T-helper 22 cell (primary cell): ENCODE results near the gene RASAL2.
"Not testable (repeated sequence)": the region's sequence is repeated elsewhere in the genome, so short reads cannot be mapped to it uniquely, and the experiment has no call there.

Experiments
- DNase-seq: peaks from one replicate; pipeline ENCODE4 v3.0.0-alpha.2; 2020; ENCODE audit warnings: low read depth

RASAL2 gene

DNA sequence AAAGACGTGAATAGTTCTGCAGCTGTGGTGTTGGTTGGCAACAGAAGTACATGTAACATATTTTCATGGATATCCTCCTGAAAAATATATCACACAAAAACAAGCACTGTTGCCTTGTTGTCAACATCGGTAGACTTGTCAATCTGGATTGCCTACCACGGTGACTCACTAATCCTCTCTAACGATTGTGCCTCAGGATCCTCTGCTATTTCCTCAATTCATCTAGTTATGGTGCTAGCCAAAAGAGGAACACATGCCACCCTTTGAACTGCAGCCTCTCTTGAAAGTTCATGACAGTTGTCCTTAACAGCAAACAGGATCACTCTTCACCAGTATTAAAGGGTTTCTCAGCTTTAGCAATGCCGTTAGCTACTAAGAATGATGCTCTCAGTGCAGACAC, 25.7 kb downstream of the RASAL2 start:
- DNase-seq, result no peak

DNA sequence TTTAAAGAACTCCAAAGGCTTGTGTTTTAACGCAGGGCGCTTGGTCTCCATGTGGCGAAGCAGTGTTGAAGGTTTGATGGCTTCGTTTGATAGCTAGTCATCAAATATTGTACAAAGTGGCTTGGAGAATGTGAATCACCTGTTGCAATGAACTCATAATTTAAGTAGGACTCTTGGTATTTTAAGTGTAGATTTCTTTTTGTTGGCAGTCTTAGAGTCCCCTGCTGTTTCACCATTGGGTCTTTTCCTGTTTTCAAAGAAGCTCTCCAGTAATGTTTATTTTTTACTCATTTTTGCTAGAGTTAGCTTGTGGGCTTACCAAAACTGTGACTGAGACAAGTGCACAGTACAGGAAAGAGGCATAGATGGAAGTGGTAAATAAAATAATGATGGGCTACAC, 26.2 kb downstream of the RASAL2 start:
- no peak for DNase-seq

DNA sequence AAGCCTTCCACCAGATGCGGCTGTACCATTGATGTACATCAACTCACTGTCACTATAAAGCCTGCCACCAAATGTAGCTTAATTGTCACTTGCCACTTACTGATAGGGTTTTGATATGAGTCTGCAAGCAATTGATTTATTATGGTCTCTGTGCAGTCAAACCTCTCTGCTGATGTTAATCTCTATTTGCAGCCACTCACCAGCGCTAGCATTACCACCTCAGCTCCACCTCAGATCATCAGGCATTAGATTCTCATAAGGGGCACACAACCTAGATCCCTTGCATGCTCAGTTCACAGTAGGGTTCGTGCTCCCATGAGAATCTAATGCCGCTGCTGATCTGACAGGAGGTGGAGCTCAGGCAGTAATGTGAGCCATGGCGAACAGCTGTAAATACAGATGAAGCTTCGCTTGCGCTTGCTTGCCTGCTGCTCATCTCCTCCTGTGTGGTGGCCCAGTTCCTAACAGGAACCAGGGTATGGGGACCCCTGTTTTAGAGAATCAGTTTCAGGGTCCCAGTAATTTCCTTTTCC, 26.7 kb downstream of the RASAL2 start:
- not testable (repeated sequence) for DNase-seq

DNA sequence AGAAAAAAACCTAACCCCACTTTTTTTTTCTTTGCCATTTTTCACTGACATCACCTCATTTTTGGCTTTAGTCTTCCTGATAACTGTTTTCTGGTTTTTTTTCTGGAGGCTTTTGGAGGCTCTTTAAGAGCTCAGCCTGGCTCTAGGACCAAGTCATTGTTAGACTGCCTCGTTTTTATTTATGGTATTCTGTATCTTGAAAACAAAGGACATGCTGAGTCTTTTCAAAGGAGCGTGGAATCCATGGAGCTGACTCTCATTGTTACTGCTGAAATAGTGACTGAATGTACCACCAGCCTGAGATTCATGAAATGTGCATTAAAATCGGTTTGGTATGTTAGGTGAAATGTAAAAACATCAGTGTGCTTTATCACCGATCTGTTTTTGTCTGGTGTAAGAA, 28.0 kb downstream of the RASAL2 start:
- DNase-seq, result no peak

DNA sequence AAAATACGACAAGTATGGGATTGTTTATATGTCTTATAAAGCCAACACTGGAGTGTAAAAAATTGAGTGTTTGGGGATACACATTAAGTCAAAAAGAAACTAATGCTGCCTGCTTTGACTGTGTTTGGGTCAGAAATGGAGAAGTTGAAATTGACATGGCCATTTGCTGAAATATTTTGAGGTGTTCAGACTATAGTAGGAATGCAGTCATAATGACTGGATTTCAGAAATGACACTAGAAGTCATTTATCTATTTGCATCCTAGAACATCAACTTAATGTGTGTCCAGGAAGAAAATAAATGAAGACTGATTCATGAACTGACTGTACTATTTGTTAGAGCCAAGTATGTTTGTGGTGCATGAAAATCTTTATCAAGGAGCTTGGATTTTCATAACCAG, 28.4 kb downstream of the RASAL2 start:
- DNase-seq, result no peak

DNA sequence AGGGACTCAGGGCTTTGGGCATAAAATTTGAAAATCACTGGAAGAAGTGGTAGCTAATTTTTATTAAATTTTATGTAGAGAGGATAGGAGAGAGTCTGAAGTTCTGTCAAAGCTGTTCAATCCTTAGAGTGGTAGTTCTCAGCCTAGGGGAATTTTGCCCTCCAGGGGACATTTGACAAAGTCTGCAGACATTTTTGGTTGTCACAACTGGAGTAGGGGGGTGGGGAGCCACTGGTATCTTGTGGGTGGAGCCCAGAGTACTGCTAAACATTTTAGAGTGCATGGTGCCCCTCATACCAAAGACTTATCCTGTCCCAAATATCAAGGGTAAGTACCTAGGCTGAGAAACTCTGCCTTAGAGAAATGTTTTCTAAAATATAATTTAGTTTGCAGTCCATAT, 30.2 kb downstream of the RASAL2 start:
- no peak for DNase-seq

DNA sequence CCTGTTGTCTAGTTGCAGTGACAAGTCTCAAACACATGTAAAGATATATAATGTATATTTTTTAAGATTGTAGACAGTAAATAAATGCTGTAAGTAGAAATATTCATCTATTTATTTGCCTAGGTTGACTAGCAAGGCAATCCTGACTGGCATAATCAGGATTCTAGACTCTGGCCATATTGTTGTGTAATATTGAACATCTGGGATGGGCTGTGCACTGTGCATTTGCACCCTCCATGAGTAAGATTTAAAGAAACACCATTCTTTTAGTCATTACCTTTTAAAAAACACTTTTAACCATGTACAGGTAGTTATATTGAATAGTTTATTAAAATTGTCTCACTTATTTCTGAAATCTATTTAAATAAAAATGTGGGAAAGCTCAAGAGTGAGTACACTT, 32.4 kb downstream of the RASAL2 start:
- DNase-seq, result no peak

DNA sequence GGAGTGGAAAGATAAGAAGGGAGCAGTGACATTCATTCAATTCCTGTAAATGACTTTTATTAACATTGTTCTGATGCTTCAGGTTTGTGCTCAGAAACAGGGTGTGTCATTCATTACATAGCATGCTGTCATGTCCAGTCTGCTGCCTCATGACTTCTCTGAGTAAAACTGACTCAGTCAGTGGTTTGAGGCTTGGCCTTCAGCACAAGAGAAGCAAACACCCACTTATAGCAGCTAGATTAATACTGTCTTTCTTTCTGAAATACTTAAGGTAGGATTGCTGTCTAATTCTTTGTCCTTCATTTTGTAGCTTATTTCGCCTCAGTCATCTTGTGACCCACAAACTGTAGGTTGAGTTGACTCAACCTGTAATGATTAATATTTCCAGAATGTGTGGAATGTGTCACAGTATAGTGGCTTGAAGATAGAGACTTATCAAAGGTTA, 32.9 kb downstream of the RASAL2 start:
- no peak for DNase-seq

DNA sequence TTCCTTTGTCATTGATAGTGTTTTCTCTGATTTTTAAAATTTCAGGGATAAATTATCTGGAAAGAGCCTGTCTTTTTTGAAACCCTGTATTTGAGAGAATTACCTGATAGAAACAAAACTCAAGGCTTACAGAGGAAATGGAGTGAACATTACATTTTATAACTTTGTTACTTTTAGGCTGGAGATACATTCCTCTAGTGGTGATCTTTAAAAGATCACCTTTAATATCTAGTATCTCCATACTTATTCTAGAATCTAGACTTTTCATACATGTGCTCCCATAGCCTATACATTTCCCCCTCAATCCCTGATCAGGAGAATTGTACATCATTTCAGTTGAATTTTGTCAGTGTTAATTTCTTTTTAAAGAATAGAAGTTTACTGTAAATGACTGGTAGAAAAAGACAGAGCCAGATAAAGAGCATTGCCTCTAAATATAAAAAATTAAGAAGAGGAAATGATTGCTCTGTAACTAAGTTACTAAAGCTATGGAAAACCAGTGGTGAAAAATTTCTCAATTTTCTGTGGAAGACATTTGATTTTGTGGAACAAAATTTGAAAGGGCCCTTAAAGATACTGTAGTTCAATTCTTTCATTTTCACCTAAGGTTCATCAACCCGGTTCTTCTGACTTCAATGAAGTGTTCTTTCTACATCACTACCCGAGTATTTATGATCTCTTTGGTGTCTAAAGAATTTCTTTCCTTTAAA, 33.7 kb downstream of the RASAL2 start:
- no peak for DNase-seq

DNA sequence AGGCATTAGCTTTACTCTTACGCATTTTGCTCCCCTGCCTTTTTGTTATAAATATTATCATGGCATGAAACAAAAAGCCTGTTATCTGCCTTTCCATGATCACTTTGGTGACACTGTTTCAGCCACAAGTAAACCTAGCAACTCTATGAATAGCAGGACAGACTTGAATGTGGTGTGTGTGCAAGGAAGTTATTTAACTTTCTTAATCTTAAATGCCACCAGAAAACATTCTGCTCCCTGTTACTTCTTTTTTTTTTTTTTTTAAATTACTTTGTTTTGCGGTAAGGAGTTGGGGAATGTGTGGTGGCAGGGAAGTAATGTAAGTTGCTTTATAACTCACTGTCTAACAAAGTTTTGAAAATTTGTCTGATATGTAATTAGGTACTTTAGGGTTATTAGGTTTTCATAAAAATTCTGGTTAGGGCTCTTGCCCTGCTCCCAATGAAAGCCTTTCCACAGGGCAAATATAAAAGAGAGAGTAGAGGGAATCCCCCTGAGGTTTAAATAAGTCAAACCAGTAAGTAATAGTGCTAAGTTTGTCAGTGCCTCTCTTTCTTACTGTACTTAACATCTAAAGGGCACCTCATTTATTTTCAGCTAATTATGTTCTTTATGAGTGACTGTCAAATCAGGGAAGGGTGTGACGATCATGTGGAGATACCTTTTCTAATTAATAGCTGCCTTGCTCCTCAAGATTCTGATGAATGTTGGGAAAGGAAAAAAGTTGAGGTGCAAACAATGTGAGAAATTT, 39.5 kb downstream of the RASAL2 start:
- no peak for DNase-seq

DNA sequence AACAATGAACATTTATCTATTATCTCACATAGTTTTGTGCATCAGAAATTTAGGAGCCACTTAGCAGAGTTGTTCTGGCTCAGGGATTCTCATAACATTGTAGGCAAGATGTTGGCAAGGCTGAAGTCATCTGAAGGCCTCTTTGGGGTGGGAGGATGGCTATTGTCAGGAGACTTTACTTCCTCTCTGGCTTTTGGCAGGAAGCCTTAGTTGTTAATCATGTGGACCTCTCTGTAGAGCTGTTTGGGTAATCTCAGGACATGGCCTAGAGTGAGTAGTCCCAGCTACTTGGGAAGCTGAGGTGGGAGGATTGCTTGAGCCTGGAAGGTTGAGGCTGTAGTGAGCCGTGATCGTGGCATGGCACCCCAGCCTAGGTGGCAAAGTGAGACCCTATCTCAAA, 40.2 kb downstream of the RASAL2 start:
- no peak for DNase-seq

DNA sequence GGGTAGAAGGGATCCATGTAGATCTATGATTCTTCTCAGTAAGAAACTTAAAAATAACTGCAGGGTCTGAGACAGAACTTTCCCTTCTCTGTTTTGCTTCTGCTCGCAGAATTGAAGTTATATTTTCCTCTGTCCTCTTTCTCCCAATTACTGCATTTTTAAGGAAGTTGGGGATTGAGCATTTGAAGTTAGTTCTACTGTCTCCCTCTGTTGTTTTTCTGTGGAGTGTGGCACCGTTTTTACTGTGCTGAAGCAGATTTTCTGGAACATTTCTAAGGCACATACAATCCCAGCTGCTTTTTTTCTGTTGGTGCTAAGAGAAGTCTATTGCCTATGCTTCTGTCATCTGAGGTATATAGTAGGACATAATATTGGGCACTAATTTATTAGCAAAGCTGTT, 43.3 kb downstream of the RASAL2 start:
- DNase-seq, result no peak

DNA sequence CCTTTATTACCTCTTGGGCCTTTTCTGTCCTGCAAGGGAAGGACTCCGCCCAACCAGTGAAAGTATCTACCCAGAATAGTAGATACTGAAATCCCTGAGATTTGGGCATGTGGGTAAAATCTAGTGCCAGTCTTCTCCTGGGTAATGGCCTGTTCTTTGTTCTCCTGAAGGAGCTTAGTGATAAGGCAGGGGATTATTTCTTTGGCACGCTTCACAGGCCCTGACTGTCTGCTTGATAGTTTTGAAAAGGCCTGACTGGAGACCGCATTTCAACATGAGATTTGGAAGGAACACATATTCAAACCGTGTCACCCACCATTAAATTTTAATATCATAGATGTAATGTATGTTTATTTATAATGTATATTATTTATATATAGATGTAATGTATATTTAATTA, 48.9 kb downstream of the RASAL2 start:
- DNase-seq, result no peak

DNA sequence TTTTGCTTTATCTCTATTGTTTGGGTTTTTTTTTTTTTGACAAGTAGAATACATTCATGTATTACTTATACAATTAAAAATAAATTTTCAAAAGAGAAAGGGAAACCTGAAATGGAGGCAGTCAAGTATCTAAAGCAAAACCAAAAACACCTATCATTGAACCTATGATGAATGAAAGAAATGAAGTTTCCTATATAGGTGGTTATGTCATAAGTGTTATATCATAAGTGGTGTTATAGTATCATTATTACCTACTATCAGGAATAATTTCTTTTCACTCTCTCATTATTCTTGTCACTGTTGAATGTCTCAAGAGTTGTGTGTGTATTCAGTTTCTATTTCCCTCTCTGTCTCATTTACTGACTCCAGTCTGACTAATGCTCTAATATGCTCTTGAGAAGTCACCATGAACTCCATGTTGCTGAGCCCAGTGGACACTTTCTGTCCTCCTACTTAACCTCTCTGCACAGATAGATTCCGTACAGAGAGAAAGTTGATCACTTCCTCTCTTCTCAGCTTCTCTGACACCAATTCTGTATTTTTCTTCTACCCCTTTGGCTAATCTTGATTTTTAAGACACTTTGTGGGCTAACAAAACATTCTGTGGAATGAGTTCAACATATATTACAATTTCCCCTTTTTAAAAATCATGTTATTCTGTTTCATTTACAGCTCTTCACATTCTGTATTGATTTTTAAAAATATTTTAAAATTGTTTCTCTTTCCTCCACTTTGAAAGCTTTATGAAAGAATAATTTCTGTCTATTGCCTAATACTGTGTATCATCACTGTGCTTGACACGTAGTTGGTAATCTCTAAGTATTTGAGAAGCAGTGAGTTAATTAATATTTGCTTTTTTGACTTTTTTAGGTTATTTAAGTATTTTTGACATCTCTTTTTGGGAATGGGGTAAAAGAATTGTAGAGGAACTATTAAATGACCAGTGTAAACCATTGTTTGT, 50.1 kb downstream of the RASAL2 start:
- DNase-seq, result no peak

DNA sequence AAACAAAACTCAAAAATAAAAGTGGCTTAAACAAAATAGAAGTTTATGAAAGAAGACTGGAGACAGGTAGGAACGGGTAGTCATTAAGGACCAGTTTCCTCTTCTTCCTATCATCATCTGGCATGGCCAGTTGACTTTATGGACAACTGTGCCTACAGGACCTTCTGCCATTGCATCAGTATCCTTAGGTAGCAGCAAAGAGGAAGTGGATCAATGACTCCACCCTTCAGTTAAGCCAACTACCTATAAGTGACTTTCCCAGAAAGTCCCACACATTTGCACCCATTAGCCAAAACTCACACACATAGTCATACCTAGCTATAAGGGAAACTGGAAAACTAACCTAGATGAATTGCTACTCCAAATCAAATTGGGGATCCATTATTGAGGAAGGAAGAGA, 51.7 kb downstream of the RASAL2 start:
- no peak for DNase-seq

DNA sequence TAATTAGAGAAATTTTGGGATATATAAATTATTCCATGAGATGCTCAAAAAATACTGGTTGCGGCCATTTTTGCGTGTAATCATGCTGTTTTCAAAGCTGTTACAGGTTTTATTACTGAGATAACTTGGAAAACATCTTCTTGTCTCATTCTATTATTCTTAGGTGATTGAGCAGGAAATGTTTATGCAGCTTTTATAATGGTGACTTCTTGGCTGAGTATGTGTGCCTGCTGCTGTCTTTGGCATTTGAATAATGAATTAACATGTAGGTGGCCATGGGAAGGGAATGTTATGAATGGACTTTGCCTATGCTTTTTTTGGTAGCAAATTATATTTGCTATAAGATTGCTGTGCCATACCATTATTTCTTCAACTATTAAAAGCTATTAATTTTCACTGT, 52.5 kb downstream of the RASAL2 start:
- DNase-seq, result no peak

DNA sequence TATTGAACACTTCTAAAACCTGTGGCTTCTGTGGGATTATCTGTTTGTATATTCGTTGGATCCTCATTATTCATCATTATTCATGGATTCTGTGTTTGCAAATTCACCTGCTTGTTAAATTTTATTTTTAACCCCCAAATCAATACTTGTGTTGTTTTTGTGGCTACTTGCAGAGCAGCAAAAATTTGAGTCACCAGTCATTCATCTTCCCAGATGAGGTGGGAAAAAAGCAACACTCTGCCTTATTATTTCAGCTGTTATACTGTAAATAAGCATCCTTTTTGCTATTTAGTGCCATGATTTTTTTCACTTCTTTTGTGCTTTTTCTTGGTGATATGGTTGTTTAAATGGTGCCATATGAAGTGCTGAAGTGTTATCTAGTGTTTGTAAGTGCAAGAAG, 56.7 kb downstream of the RASAL2 start:
- no peak for DNase-seq

DNA sequence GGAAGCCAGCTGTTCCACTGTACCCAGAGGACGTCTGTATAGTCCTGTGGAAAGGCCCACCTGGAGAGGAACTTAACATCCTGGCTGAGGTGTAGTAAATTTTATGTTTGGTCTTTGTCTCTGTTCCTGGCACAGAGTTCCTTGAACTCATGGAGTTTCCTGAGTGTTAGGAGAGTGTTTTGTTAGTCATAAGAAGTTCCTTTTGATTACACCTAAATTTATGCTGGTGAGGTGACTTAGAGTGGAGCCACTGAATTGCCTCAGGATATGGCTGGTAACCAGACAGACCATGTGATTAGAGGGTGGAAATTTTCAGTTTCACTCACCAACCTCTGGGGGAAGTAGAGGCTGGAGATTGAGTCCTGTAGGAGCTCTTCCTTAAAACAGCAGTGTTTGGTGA, 57.9 kb downstream of the RASAL2 start:
- no peak for DNase-seq

DNA sequence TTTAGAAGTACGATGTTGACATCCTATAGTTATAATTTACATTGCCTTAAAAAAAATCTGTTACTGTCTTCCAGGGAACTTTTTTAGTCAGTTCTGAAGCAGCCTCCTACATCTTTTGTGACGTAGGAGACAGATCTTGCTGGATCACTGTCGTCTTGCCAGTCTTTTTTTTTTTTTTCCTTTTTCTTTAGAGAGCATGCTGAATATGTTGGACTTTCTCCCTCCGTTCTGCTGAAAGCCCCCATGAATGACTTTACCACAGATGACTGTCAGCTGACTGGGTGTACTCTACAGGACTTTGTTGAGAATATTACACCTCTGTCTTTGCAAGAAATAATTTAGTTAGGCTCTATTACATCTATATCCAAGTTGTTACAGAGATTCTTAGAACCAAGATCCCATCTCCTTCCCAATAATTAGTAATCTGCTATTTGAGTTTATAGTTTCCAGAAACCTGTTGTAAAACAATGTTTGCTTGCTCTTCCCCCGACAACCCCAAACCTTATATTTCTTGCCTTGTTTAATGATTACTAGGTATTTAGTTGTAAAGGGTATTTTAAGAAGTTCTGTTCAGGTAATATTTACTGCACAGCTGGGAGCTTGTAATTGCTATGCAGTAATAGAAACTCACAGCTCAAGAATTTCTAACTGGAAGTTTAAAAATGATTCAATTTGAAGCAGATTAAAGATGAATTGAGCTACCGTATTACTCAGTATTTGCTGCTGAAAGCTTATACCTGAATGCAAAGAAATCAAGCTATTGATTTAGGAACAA, 61.8 kb downstream of the RASAL2 start:
- DNase-seq, result no peak

DNA sequence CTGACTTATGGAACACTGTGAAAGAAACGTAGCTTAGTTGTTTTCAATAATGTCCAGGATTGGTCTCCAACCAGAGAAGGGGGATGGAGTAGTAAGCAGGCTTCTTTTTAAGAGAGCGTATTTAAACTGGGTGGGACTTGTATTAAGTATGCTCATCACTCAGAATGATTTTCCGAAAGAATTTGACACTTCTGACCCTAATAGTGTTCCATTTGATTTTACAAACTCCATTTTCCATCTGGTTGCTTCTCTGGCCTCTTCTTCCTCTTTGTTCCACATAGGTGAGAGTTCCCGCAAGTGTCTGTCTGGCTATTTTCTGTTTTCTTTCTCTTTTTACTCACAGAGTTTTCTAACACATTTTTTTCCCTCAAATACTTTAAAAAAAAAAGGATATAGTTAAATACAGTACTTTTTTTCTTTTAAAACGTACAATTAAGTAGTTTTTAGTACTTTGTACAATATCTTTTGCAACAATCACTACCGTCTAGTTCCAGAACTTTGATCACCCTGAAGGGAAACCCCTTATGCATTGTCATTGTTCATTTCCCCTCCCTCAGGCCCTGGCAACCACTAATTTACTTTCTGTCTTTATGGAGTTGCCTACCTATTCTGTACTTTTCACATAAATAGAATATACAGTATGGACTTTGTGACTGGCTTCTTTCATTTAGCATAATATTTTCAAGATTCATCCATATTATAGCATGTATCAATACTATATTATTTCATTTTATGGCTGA, 67.0 kb downstream of the RASAL2 start:
- DNase-seq, result no peak

DNA sequence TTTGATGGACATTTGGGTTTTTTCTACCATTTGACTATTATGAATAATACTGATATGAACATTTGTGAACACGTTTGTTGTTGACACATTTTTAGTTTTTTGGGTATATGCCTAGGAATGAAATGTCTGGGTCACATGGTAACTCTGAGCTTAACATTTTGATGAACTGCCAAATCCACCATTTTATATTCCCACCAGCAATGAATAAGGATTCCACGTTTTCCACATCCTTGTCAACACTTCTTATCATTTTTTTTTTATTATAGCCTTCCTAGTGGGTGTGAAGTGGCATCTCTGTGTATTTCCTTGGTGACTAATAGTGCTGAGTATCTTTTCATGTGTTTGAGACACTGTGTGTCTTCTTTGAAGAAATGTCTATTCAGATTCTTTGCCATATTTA, 67.6 kb downstream of the RASAL2 start:
- DNase-seq, result no peak
